Left lung (tissue), 10 donors: ENCODE results near the gene BTBD19. TPM values are rescaled to one million over a fixed set of nuclear protein-coding genes. Genes with fewer than 3 reads are reported as not detected.
"Not testable (repeated sequence)": the region's sequence is repeated elsewhere in the genome, so short reads cannot be mapped to it uniquely, and the experiment has no call there.

Experiments used
- ATAC-seq: fragments of 200-7000 bp; cut with Tn5 transposase; one replicate; pipeline ENCODE4 v1.9.1; 2020; ENCODE audit warnings: moderate library complexity
- DNase-seq, 4 donors: peaks; one replicate each; pipeline ENCODE4 v3.0.0-alpha.2; 2013 to 2020
- H3K27ac ChIP-seq, 2 donors: fragments of 200-600 bp; sonication (generic) in 1 of 2; one replicate each; pipeline versions ENCODE4 v1.5.0 to v1.8.0; 2020 to 2021
- H3K27me3 ChIP-seq, 2 donors: fragments of 200-600 bp; sonication (generic) in 1 of 2; one replicate each; pipeline versions ENCODE4 v1.5.0 to v1.8.0; 2020 to 2021
- H3K36me3 ChIP-seq, 2 donors: fragments of 200-600 bp; sonication (generic) in 1 of 2; one replicate each; pipeline versions ENCODE4 v1.5.0 to v1.8.0; 2020 to 2021
- H3K4me1 ChIP-seq, 2 donors: fragments of 200-600 bp; one replicate each; pipeline ENCODE4 v1.8.0; 2021
- H3K4me3 ChIP-seq, 2 donors: fragments of 200-600 bp; sonication (generic) in 1 of 2; one replicate each; pipeline versions ENCODE4 v1.5.0 to v1.8.0; 2020 to 2021; ENCODE audit warnings: mild to moderate bottlenecking in 1 of 2
- H3K9me3 ChIP-seq, 2 donors: fragments of 200-600 bp; sonication (generic) in 1 of 2; one replicate each; pipeline versions ENCODE4 v1.5.0 to v1.8.0; 2020 to 2021
- CTCF ChIP-seq, 2 donors: fragments of 200-600 bp; sonication (generic) in 1 of 2; IDR thresholded peaks; one replicate each; pipeline versions ENCODE4 v1.5.0 to v1.8.0; 2021; ENCODE audit warnings: antibody characterized with exemption in 2 of 2
- intact Hi-C, 2 donors: fragments of 100-400 bp; cut with DNase I; formaldehyde crosslinking; loops; one replicate each; pipeline versions ENCODE4 v1.11.2 to v1.14.2; 2022
- polyA plus RNA-seq, 6 donors: library from polyadenylated mRNA; unstranded; fragments of 120-200 nt; gene quantifications; one replicate each; pipeline ENCODE4 v1.2.1, GENCODE V29; 2013; ENCODE audit not compliant: insufficient read length in 6 of 6
- total RNA-seq, 2 donors: library from RNA; stranded (reverse); fragmentation: NEBNext Ultra II Directional; extraction: Animal tissue kit (Norgen Biotek cat#: 25700); gene quantifications; one replicate each; pipeline ENCODE4 v1.2.1, GENCODE V29; 2021
- donor health status: DM: no; HTN: yes; CAD: no.
- donor health status: DM: no; HTN: no; CAD: no.

Gene BTBD19
- total and polyA plus RNA-seq, 8 donors = 15.3 to 27.6 (median 23.6) TPM

GRCh38 chr1:44835738-44836675 lies 27.7 kb downstream of the BTBD19 start:
- H3K27ac ChIP-seq = no peak overlapping the region
- H3K27me3 ChIP-seq = no peaks in the 10 kb centered on the region
- H3K9me3 ChIP-seq = no peaks in the 10 kb centered on the region
- peak; percentile 67 to 89 (median 86) for DNase-seq
- ATAC-seq = peak; percentile 92
- intact Hi-C loops = no loop called here
- H3K4me3 ChIP-seq = no peak overlapping the region
- H3K4me1 ChIP-seq = peaks cover 11 to 29% of the 10 kb centered on the region in 2 donors
- no peaks in the 10 kb centered on the region for H3K36me3 ChIP-seq
- peak; percentile 61 to 87 for TF ChIP-seq CTCF (IDR thresholded peaks at IDR 0.05)

GRCh38 chr1:44838294-44838693 lies 30.0 kb downstream of the BTBD19 start:
- DNase-seq, intact Hi-C loops, H3K36me3 ChIP-seq, H3K9me3 ChIP-seq, H3K27ac ChIP-seq, ATAC-seq, H3K4me3 ChIP-seq: not testable (repeated sequence)
- Histone ChIP-seq H3K27me3 (peaks cover 0 to 15% of the 10 kb centered on the region in 2 donors), H3K4me1 (peaks cover 8 to 26% of the 10 kb centered on the region in 2 donors)

GRCh38 chr1:44839576-44839975 lies 31.3 kb downstream of the BTBD19 start:
- Histone ChIP-seq H3K4me1 (peaks cover 10 to 18% of the 10 kb centered on the region in 2 donors), H3K27ac (no peak overlapping the region), H3K27me3 (peaks cover 0 to 24% of the 10 kb centered on the region in 2 donors), H3K9me3 (no peaks in the 10 kb centered on the region), H3K36me3 (no peaks in the 10 kb centered on the region), H3K4me3 (no peak overlapping the region)
- intact Hi-C loops = no loop called here
- ATAC-seq (no peak), DNase-seq (no peak)
- no peak for TF ChIP-seq CTCF (IDR thresholded peaks at IDR 0.05)

GRCh38 chr1:44842486-44842861 lies 34.2 kb downstream of the BTBD19 start:
- DNase-seq (no peak), ATAC-seq (peak; percentile 8)
- intact Hi-C loops = no loop called here

GRCh38 chr1:44842862-44843655 lies 34.7 kb downstream of the BTBD19 start, which contains the start of gene PTCH2:
TSS of gene PTCH2 (minus strand) at chr1:44843253. CDS start at chr1:44842932, 321 bp downstream.
- no peak for TF ChIP-seq CTCF (IDR thresholded peaks at IDR 0.05)
- H3K9me3 ChIP-seq = no peaks in the 10 kb centered on the region
- peaks cover 4 to 10% of the 10 kb centered on the region in 2 donors for H3K4me1 ChIP-seq
- peaks cover 0 to 24% of the 10 kb centered on the region in 2 donors for H3K27me3 ChIP-seq
- intact Hi-C loops = no loop called here
- peak in 3 of 4 donors; percentile 86 to 92 (median 89) for DNase-seq
- H3K27ac ChIP-seq = no peak within 1 kb of the TSS
- H3K4me3 ChIP-seq = peak within 1 kb of the TSS; percentile 32 to 34
- no peaks in the 10 kb centered on the region for H3K36me3 ChIP-seq
- ATAC-seq = peak; percentile 90

More at GRCh38 chr1:44842486-44842861, 34.2 kb downstream of the BTBD19 start:
- H3K27ac ChIP-seq = no peak overlapping the region
- no peaks in the 10 kb centered on the region for H3K9me3 ChIP-seq
- H3K4me1 ChIP-seq = peaks cover 4 to 10% of the 10 kb centered on the region in 2 donors
- peak overlapping the region; percentile 32 to 34 for H3K4me3 ChIP-seq
- peaks cover 0 to 24% of the 10 kb centered on the region in 2 donors for H3K27me3 ChIP-seq
- H3K36me3 ChIP-seq = no peaks in the 10 kb centered on the region
- TF ChIP-seq CTCF (IDR thresholded peaks at IDR 0.05) = no peak
